Measurements from ENCODE around the gene ZRANB1. TPM values are rescaled to one million over a fixed set of nuclear protein-coding genes. Genes with fewer than 3 reads are reported as not detected.

The ZRANB1 gene
- total and polyA plus RNA-seq, 2 experiments from 2014 or later: 7.9 to 30.0 TPM

DNA sequence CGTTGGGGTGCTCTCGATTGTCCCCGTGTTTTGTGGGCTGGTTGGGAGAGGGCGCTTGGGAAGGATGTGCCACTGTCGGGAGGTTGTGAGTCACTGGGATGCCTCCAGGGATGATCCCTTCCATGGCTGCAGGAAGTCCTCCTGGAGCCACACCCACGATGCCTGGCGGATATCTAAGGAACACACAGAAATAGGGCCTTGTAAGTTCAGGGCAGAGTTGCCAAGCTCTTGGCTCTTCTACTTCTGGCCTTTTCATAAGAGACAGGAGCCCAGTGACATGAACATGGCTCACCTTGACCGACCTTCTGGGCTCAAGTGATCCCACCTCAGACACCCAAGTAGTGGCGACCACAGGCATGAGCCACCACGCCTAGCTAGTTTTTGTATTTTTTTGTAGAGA, 47.6 kb downstream of the ZRANB1 start:
- no peak for DNase-seq (ENCODE audit: low spot score)
- Histone ChIP-seq H3K79me2 (no peaks in the 10 kb centered on the region), H3K4me1 (ENCODE audit: insufficient read depth) (no peaks in the 10 kb centered on the region), H4K20me1 (ENCODE audit: insufficient read depth, poor library complexity, severe bottlenecking) (peaks cover 8% of the 10 kb centered on the region), H3K27ac (no peak overlapping the region), H3K27me3 (no peaks in the 10 kb centered on the region), H2AFZ (no peak overlapping the region), H3K4me2 (no peak overlapping the region), H3K9me2 (replicated peaks; ENCODE audit: insufficient read depth) (no peaks in the 10 kb centered on the region), H3K36me3 (replicated peaks; ENCODE audit: insufficient read depth, low read depth) (no peaks in the 10 kb centered on the region), H3K9me3 (ENCODE audit: low read depth) (no peaks in the 10 kb centered on the region), H3K4me3 (no peak overlapping the region)
- TF ChIP-seq EZH2phosphoT487 (IDR thresholded peaks at IDR 0.05; ENCODE audit: low read depth, severe bottlenecking, unreplicated experiment) (no peak), EZH2 (IDR thresholded peaks at IDR 0.05; ENCODE audit: borderline replicate concordance) (no peak), CTCF (IDR thresholded peaks at IDR 0.05; ENCODE audit: poor library complexity) (no peak)
- WGBS (ENCODE audit: low lambda C conversion rate, missing lambda C conversion rate): 91% methylated on average over 10 of the region's 10 CpGs

- DNase-seq (ENCODE audit: low spot score): no peak
- Histone ChIP-seq H3K9me3 (ENCODE audit: low read depth) (no peaks in the 10 kb centered on the region), H3K79me2 (no peaks in the 10 kb centered on the region), H3K27me3 (no peaks in the 10 kb centered on the region), H2AFZ (no peak overlapping the region), H3K4me1 (ENCODE audit: insufficient read depth) (no peaks in the 10 kb centered on the region), H3K27ac (no peak overlapping the region), H3K36me3 (replicated peaks; ENCODE audit: insufficient read depth, low read depth) (no peaks in the 10 kb centered on the region), H3K9me2 (replicated peaks; ENCODE audit: insufficient read depth) (no peaks in the 10 kb centered on the region), H3K4me2 (no peak overlapping the region), H4K20me1 (ENCODE audit: insufficient read depth, poor library complexity, severe bottlenecking) (peaks cover 4% of the 10 kb centered on the region), H3K4me3 (no peak overlapping the region)
- WGBS (ENCODE audit: low lambda C conversion rate, missing lambda C conversion rate): 88% methylated on average over 14 of the region's 14 CpGs
- no peak for TF ChIP-seq EZH2 (IDR thresholded peaks at IDR 0.05; ENCODE audit: borderline replicate concordance)
These were observed 49.0 kb downstream of the ZRANB1 start for GRCh38 chr10:124990671-124991625.

GRCh38 chr10:124991835-124992234, 49.9 kb downstream of the ZRANB1 start:
- no peaks in the 10 kb centered on the region for H3K79me2 ChIP-seq
- no peak overlapping the region for H3K4me3 ChIP-seq
- WGBS (ENCODE audit: low lambda C conversion rate, missing lambda C conversion rate): 93% methylated on average over 4 of the region's 4 CpGs
- H3K4me1 ChIP-seq (ENCODE audit: insufficient read depth): no peaks in the 10 kb centered on the region
- H4K20me1 ChIP-seq (ENCODE audit: insufficient read depth, poor library complexity, severe bottlenecking): peaks cover 4% of the 10 kb centered on the region
- no peaks in the 10 kb centered on the region for H3K27me3 ChIP-seq
- TF ChIP-seq CTCF (IDR thresholded peaks at IDR 0.05; ENCODE audit: poor library complexity) (no peak), EZH2phosphoT487 (IDR thresholded peaks at IDR 0.05; ENCODE audit: low read depth, severe bottlenecking, unreplicated experiment) (no peak), EZH2 (IDR thresholded peaks at IDR 0.05; ENCODE audit: borderline replicate concordance) (no peak)
- no peak overlapping the region for H2AFZ ChIP-seq
- H3K36me3 ChIP-seq (replicated peaks; ENCODE audit: insufficient read depth, low read depth): no peaks in the 10 kb centered on the region
- no peaks in the 10 kb centered on the region for H3K9me2 ChIP-seq (replicated peaks; ENCODE audit: insufficient read depth)
- no peaks in the 10 kb centered on the region for H3K9me3 ChIP-seq (ENCODE audit: low read depth)
- H3K27ac ChIP-seq: no peak overlapping the region
- DNase-seq (ENCODE audit: low spot score): no peak
- no peak overlapping the region for H3K4me2 ChIP-seq
